Measurements from ENCODE around the gene IRF9.
A peak's percentile ranks its signal among the peaks of the same experiment; 100 is the strongest.

The IRF9 gene

GRCh38 chr14:24178399-24179178 is 17.5 kb downstream of the IRF9 start:
- DNase-seq, result no peak

- DNase-seq, result no peak
Observed at GRCh38 chr14:24179294-24179960, 18.4 kb downstream of the IRF9 start.

DNA sequence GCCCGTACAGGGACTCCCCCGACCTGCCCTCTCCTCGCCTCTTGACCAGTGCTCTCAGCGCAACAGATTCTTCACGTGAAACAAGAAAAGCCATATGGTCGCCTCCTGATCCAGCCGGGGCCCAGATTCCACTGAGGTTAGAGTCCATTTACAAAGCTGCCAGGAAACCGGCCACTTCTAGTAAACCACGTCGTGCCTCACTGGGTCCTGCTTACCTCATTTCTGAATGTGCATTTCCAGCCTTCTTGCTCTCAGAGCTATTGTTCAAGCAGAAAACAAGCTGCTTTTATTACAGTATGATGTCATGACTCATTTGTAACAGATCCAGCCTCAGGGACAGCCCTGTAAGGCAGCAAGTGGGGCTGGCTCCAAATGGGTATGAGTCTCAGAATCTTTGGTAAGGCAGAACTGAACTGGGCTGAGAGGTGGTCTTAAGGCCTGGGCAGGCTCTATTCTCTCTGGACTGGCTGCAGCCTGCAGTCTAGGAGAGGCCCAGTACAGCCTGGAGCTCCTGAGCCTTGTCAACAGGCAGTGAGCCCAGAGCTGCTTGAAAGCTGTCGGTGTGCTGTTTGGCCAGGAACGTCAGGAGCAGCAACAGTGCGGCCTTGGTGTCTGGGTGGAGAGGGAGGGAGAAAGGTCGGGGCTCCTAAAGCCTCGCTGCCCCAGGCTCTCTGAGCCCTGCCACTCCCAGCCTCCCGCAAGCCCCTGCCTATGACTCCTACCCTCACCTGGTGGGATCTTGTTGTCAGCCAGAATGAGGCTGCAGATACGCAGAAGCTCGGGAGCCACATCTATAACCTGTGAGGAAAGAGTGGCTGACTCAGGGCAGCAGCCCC is 19.1 kb downstream of the IRF9 start:
- peak; percentile 51 for DNase-seq

DNA sequence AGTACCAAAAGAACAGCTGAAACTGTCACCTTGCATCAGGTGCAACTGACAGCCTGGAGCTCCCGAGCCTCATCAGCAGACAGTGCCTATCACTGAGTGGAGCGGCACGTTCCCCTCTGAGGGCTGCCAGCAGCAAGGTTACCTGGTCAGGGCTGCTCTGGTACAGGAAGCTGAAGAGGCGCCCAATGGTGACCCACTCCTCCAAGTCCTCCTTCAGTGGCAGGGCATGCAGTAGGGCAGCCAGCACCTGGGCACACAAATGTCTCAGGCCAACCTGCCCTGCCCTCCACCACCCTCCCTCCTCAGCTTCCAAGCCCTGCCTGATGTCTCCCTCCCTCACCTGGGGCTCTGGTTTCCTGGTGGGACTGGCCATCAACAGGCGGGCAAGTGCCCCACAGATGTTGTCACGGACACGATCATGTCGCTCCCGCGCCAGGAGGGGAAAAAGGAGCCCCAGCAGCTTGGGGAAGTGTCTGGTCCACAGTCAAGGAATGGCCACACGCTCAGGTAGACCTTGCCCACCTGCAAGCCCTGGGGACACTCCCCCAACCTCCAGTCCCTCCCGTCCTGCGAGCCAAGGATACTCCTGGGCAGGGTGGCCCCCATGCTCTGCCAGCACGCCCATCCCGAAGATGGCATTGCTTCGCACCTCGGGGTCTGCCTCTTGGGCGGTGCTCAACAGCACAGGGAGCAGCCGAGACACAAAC is 20.5 kb downstream of the IRF9 start:
- no peak for DNase-seq

- DNase-seq, result no peak
Observed at GRCh38 chr14:24182110-24182882, 21.2 kb downstream of the IRF9 start.

- no peak for DNase-seq
Observed at GRCh38 chr14:24183014-24183481, 22.0 kb downstream of the IRF9 start.

GRCh38 chr14:24184104-24184970 is 23.3 kb downstream of the IRF9 start:
- DNase-seq, result no peak

GRCh38 chr14:24185026-24185425 is 24.0 kb downstream of the IRF9 start:
- no peak for DNase-seq

GRCh38 chr14:24185741-24186140 is 24.7 kb downstream of the IRF9 start:
- DNase-seq, result no peak

DNA sequence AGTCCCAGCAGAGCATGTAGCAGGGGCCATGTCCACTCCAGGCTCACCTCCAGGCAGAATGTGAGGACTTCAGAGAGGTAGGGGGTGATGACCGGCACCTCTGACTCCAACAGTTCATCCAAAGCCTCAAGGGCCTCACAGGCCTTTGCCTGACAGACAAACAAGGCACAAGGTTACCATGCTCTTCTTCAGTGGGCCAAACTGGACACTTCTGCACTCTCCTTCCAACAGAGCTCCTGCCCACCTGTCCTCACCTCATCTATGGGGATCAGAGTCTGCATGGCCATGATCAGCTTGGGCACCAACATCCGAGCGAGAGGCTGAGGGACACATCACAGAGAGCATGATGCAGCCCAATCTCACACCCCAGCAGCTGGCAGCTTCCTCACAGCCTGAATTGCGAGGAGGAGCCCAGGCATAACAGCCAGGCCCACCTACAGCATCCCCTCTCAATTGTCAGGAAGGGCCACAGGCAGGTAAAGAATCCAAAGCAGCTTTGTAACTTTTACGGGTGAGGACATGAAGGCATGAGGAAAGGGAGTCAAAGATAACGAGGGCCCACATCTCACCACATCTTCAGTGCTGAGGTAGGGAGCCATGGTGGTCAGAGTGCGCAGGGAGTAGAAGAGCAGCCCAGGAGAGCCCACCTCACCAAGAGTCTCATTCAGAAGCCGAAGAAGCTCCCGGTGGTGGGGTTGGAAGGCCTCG is 25.9 kb downstream of the IRF9 start:
- no peak for DNase-seq

GRCh38 chr14:24187539-24187915 is 26.5 kb downstream of the IRF9 start:
- no peak for DNase-seq

GRCh38 chr14:24188251-24189058 is 27.4 kb downstream of the IRF9 start, which contains the start of gene IPO4:
IPO4 (minus strand) TSS chr14:24188816; CDS start chr14:24188787, 29 bp downstream.
- DNase-seq, result peak; percentile 98

DNA sequence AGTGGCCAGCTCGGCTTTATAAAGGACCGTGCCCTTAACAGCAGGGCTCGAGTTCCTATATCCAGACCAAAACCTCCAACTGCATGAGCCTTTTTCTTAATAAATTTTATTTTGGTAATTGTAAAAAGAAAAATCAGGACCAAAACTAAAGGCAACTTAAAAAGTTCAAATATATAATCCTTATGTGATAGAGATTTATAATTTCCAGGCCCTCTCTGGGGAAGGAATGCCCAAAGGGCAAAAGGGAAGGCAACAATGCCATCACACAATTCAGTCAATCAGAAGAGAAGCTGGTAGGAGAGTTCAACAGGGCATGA is 28.0 kb downstream of the IRF9 start:
- no peak for DNase-seq

- DNase-seq, result no peak
Observed at GRCh38 chr14:24189460-24189859, 28.4 kb downstream of the IRF9 start.

- no peak for DNase-seq
Observed at GRCh38 chr14:24190416-24190815, 29.4 kb downstream of the IRF9 start.

GRCh38 chr14:24192933-24193332 is 31.9 kb downstream of the IRF9 start:
- DNase-seq, result no peak

DNA sequence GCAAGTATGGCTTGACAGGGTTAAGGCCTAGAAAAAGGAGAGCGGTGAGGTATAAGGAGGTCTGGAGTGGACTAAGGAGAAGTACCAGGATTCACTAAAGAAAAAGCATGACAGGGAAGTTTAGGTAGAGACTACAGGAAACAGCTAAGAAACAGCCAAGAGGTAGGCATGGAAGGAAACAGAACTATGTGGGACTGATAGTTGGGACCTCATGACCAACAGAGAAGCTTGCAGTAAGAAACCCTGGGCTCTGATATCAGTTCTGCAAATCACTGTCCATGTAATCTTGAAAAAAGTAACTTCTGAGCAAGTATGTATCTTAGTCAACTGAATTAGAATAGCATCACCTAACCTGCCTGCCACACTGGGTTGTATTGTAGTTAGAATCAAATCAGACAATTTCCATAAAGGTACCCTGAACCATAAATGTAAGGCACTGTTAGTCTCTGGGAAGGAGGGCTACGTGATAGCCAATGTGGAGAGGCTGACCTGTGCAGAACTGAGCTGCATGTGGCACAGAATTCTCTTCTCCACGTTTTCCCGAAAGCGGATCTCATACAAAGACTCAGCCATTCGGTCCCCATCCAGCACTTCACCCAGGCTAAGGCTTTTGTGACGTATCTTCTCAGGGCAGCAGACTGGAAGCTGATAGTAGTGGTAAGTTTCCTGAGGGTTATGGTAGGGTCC is 33.3 kb downstream of the IRF9 start:
- DNase-seq, result no peak

DNA sequence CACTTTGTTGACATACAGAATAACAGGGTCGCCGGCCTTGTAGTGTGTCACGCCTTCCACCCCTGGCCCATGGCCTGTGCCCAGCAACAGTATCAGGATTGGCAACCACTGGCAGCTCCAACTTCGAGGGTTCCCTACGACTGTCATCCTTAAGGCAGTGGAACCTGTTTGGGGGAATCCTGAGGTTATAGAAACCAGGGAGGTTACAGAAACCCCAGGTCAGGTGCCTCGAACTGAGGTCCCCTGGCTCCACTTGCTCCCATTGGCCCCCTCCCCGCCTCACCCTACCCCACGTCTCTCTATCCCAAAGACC is 33.8 kb downstream of the IRF9 start:
- no peak for DNase-seq

Data from DMS53 (cell line).